Transverse colon (tissue), 4 donors: ENCODE data around the gene AGMO. TPM values are rescaled to one million over a fixed set of nuclear protein-coding genes. Genes with fewer than 3 reads are reported as not detected.
A peak's percentile ranks its signal among the peaks of the same experiment; 100 is the strongest.

Source experiments
- DNase-seq: peaks from one replicate; pipeline ENCODE4 v3.0.0-alpha.2; 2019
- H3K27ac ChIP-seq, 4 donors: fragments of 200-600 bp; sonication (generic); 2 replicates each; pipeline ENCODE4 v1.5.1; 2016 to 2018; ENCODE audit warnings: inconsistent platforms in 4 of 4
- H3K27me3 ChIP-seq: fragments of 200-600 bp; sonication (generic); 2 replicates; pipeline ENCODE4 v1.5.1; 2017; ENCODE audit warnings: inconsistent platforms
- H3K36me3 ChIP-seq, 4 donors: fragments of 200-600 bp; sonication (generic); 2 replicates each; pipeline ENCODE4 v1.5.1; 2017 to 2019; ENCODE audit warnings: inconsistent platforms in 4 of 4
- H3K4me1 ChIP-seq, 4 donors: fragments of 200-600 bp; sonication (generic); 2 replicates each; pipeline ENCODE4 v1.5.1; 2017 to 2020; ENCODE audit warnings: inconsistent platforms in 4 of 4
- H3K4me3 ChIP-seq, 4 donors: fragments of 200-600 bp; sonication (generic); 1 replicate in 1 of 4; 2 replicates in 3 of 4; pipeline versions ENCODE4 v1.5.1 to v1.6.1; 2017 to 2019; ENCODE audit warnings: inconsistent platforms in 4 of 4
- H3K9me3 ChIP-seq, 2 donors: fragments of 200-600 bp; sonication (generic); 2 replicates each; pipeline ENCODE4 v1.5.1; 2017 to 2019; ENCODE audit warnings: inconsistent platforms in 2 of 2
- CTCF ChIP-seq, 5 experiments: fragments of 200-600 bp in 3 of 5; fragments of 450-650 bp in 2 of 5; sonication (generic) in 3 of 5; IDR thresholded peaks; 1 replicate in 2 of 5; 2 replicates in 3 of 5; pipeline ENCODE4 v1.5.1; 2016 to 2017; ENCODE audit warnings: antibody characterized with exemption in 5 of 5, inconsistent platforms in 3 of 5, mild to moderate bottlenecking in 2 of 5, moderate library complexity in 1 of 5
- EP300 ChIP-seq: sonication (generic); formaldehyde crosslinking; IDR thresholded peaks from one replicate; pipeline ENCODE4 v1.6.1; 2017; ENCODE audit warnings: antibody characterized with exemption, low read depth
- POLR2A ChIP-seq: fragments of 450-650 bp; IDR thresholded peaks from one replicate; pipeline ENCODE4 v1.6.1; 2016; ENCODE audit warnings: antibody characterized with exemption, mild to moderate bottlenecking, moderate library complexity
- POLR2AphosphoS5 ChIP-seq, 3 donors: sonication (generic); formaldehyde crosslinking; IDR thresholded peaks; one replicate each; pipeline ENCODE4 v1.6.1; 2016; ENCODE audit warnings: antibody characterized with exemption in 3 of 3
- WGBS, 2 donors: methylation state at CpG; one replicate each; pipeline ENCODE4 v1.1.5; 2018; ENCODE audit warnings: low coverage in 1 of 2; 5-methylcytosine and 5-hydroxymethylcytosine counted together
- in situ Hi-C, 4 donors: fragments of 200-750 bp; cut with MboI; loops; one replicate each; pipeline versions ENCODE4 v1.15.0 to v1.15.1; 2017; ENCODE audit warnings: low sequenced_read_pairs in 3 of 4, low pct_ligation_motif_present in 1 of 4, low pct_unique_long_range_greater_than_20kb in 1 of 4
- intact Hi-C: fragments of 100-400 bp; cut with DNase I; formaldehyde crosslinking; loops from one replicate; pipeline ENCODE4 v1.15.1; 2023; ENCODE audit warnings: low total_unique reads
- total RNA-seq, 4 donors: library from RNA; depleted of rRNA; stranded (reverse); fragments of >200 nt; gene quantifications; one replicate each; pipeline ENCODE4 v1.1.0, GENCODE V29; 2016

The AGMO gene
- total RNA-seq, 4 donors from 2014 or later = 1.5 to 5.7 (median 2.7) TPM; not detected in 1

- Histone ChIP-seq H3K36me3 (no peaks in the 10 kb centered on the region), H3K27ac (peak overlapping the region in 1 of 4 donors; percentile 10), H3K27me3 (no peaks in the 10 kb centered on the region), H3K9me3 (no peaks in the 10 kb centered on the region), H3K4me3 (no peak overlapping the region), H3K4me1 (no peaks in the 10 kb centered on the region)
- no peak for DNase-seq
- TF ChIP-seq POLR2A (no peak), EP300 (no peak), CTCF (IDR thresholded peaks at IDR 0.05) (no peak), POLR2AphosphoS5 (IDR thresholded peaks at IDR 0.05) (no peak)
- in situ Hi-C loops (no loop called here), intact Hi-C loops (no loop called here)
- 59 to 77% methylated on average over 2 of the region's 2 CpGs for WGBS, 2 donors
Measured at GRCh38 chr7:15462721-15463389, 99.0 kb downstream of the AGMO start.

GRCh38 chr7:15461576-15461975 lies 100.2 kb downstream of the AGMO start:
- Histone ChIP-seq H3K4me3 (no peak overlapping the region), H3K27ac (no peak overlapping the region), H3K4me1 (no peaks in the 10 kb centered on the region), H3K9me3 (no peaks in the 10 kb centered on the region), H3K36me3 (no peaks in the 10 kb centered on the region), H3K27me3 (no peaks in the 10 kb centered on the region)
- no peak for DNase-seq
- TF ChIP-seq POLR2AphosphoS5 (IDR thresholded peaks at IDR 0.05) (no peak), CTCF (IDR thresholded peaks at IDR 0.05) (no peak), POLR2A (no peak), EP300 (no peak)
- in situ Hi-C loops (no loop called here), intact Hi-C loops (no loop called here)
- 33 to 58% methylated on average over 2 to 3 of the region's 3 CpGs for WGBS, 2 donors

GRCh38 chr7:15459018-15459615 lies 102.7 kb downstream of the AGMO start:
- no peak overlapping the region for H3K27ac ChIP-seq
- H3K27me3 ChIP-seq = no peaks in the 10 kb centered on the region
- intact Hi-C loops = no loop called here
- no peak for DNase-seq
- H3K36me3 ChIP-seq = no peaks in the 10 kb centered on the region
- TF ChIP-seq POLR2AphosphoS5 (IDR thresholded peaks at IDR 0.05) = no peak
- no peak for TF ChIP-seq EP300
- no peak for TF ChIP-seq POLR2A
- TF ChIP-seq CTCF (IDR thresholded peaks at IDR 0.05) = no peak
- in situ Hi-C loops = no loop called here
- no peaks in the 10 kb centered on the region for H3K9me3 ChIP-seq
- H3K4me1 ChIP-seq = no peaks in the 10 kb centered on the region
- WGBS, 2 donors = 68 to 84% methylated on average over 5 to 6 of the region's 6 CpGs
- no peak overlapping the region for H3K4me3 ChIP-seq

GRCh38 chr7:15457990-15458955 lies 103.5 kb downstream of the AGMO start:
- no peak for DNase-seq
- Histone ChIP-seq H3K27me3 (no peaks in the 10 kb centered on the region), H3K9me3 (no peaks in the 10 kb centered on the region), H3K27ac (no peak overlapping the region), H3K36me3 (no peaks in the 10 kb centered on the region), H3K4me3 (no peak overlapping the region), H3K4me1 (no peaks in the 10 kb centered on the region)
- 71 to 74% methylated on average over 3 of the region's 3 CpGs for WGBS, 2 donors
- intact Hi-C loops (no loop called here), in situ Hi-C loops (no loop called here)
- TF ChIP-seq EP300 = no peak
- no peak for TF ChIP-seq POLR2AphosphoS5 (IDR thresholded peaks at IDR 0.05)
- no peak for TF ChIP-seq POLR2A
- TF ChIP-seq CTCF (IDR thresholded peaks at IDR 0.05) = no peak
